Anterior cingulate cortex (tissue), 58 donors: ENCODE data around the gene GPAT3.
"Not testable (repeated sequence)": the region's sequence is repeated elsewhere in the genome, so short reads cannot be mapped to it uniquely, and the experiment has no call there.

Experiments used
- DNase-seq, 58 donors: peaks; one replicate each; lab custom pipeline; 2025; lab: John Stamatoyannopoulos, UW

Gene GPAT3

DNA sequence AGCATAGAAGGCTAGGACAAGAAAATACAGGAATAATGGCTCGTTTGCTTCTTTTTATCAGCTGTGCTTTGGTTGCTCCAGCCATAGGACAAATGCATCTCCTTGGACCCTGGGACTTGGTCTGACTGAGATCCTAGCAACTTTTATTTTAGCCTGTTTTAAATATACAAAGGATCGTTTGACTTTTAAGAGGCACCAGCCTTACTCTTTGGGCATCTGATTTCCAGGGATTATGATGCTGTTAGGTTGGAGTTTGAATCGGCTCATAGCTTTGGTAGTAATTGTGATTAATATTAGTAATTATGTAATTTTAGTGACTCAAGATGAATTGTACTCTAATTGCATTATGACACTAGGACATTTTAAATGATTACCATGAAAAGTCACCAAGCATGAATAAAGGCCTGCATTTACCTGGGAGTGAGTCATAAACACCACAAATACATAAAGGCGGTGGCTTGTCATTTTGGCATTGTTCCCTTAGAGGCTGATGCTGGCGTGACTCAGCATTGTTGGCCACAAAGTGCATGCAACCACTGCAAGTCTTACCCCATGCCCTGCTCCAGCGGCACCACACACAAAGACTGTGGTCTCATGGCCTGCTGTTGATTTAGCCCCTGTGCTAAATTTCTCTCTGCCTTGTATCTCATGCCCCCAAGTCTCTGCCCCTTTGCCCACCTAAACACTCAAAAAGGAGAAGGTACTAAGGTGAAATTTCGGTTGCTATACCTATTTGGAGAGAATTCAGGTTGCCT, 12.4 kb downstream of the GPAT3 start:
- peak in 2 of 58 donors; percentile 1 to 14 for DNase-seq

DNA sequence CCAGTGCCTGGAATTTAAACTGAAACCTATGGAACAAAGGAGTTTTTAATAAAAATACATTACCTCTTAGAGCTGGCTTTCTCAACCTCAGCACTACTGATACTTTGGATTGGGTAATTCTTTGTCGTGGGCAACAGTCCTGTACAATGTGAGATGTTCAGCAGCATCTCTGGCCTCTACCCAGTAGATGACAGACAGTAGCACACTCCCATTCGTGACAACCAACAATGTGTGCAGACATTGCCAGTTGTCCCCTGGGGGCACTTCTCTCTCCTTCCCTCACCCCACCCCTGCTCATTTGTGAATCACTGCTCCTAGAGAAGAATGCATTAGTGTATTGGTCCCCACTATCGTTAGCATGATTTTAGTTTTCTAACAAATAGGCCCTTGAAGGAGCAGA, 16.2 kb downstream of the GPAT3 start:
- no peak for DNase-seq

- no peak for DNase-seq
Observed at GRCh38 chr4:83552924-83553323, 17.0 kb downstream of the GPAT3 start.

GRCh38 chr4:83556006-83556707, 20.2 kb downstream of the GPAT3 start:
- no peak for DNase-seq

GRCh38 chr4:83556816-83557215, 20.9 kb downstream of the GPAT3 start:
- no peak for DNase-seq

DNA sequence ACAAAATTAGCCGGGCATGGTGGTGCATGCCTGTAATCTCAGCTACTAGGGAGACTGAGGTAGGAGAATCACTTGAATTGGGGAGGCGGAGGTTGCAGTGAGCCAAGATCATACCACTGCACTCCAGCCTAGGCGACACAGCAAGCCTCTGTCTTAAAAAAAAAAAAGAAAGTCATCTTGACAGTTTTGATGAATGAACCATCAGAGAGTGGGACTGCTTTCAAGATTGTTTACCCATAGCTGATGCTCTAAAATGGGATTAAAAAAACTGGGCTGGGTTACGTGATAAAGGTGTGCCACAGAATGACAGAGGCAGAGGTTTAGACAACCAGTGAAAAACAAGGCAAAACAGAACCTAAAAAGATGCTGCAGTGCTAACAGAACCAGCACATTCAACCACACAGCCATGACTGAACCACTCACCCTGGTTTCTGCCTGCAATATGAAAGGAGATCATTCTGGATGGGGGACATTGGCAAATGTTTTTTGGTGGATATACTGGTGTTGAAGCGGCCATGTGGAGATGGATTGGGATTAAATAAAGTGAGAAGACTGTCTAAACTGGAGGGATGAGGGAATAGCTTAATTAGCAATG, 22.2 kb downstream of the GPAT3 start:
- no peak for DNase-seq

- no peak for DNase-seq
Observed at GRCh38 chr4:83558680-83559079, 22.8 kb downstream of the GPAT3 start.

DNA sequence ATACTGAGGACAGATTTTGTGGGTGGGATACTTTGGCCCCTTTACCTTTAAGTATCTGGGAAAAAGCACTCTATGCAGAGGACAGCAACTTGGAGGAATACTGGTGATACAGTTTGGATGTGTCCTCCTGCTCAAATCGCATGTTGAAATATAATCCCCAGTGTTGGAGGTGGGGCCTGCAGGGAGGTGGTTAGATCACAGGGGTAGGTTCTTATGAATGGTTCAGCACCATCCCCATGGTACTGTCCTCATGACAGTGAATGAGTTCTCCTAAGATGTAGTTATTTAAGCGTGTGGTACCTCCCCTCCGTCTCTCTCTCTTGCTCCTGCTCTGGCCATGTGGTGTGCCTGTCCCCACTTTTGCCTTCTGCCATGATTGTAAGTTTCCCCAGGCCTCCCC, 24.6 kb downstream of the GPAT3 start:
- no peak for DNase-seq

- DNase-seq: peak in 1 of 58 donors; percentile 7
Observed at GRCh38 chr4:83561381-83561780, 25.5 kb downstream of the GPAT3 start.

GRCh38 chr4:83563998-83564397, 28.1 kb downstream of the GPAT3 start:
- no peak for DNase-seq

DNA sequence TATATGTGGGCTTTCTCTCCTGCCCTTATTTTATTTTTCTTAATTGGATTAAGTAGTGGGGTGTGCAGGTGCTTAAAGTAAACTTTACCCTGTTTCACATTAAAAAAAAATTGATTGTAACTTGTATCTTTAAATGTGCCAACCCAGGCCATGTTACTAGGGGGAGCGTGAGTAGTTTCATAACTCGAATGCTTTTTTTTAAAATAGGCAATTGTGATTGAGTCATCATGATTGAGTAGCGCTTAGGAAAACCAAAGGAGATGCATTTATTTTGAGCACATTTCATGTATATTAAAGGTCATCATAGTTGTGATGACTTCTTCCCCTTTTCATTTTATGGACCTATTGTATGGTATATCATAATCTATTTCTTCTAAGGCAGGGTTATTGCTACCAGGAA, 32.2 kb downstream of the GPAT3 start:
- no peak for DNase-seq

DNA sequence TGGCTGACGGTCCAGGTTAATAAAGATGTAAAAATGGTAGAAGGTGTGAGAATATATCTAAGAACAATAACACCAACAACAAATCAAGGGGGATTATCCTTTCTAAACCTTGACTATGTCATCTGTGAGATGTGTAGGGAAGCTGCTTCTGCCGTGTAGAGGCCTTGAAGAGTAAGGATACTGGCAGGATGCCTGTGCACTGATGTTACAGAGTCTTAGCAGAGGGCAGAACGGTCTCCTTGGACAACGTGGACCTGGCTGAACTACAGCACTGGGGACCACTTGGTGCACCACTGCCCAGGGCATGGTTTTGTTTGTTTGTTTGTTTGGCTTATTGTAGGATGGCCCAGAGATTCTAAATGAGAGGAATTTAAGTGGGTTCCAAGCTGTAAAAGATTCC, 33.5 kb downstream of the GPAT3 start:
- no peak for DNase-seq

- DNase-seq: peak in 2 of 58 donors; percentile 2 to 6
Observed at GRCh38 chr4:83569987-83570386, 34.1 kb downstream of the GPAT3 start.

- DNase-seq: no peak
Observed at GRCh38 chr4:83572848-83573247, 36.9 kb downstream of the GPAT3 start.

DNA sequence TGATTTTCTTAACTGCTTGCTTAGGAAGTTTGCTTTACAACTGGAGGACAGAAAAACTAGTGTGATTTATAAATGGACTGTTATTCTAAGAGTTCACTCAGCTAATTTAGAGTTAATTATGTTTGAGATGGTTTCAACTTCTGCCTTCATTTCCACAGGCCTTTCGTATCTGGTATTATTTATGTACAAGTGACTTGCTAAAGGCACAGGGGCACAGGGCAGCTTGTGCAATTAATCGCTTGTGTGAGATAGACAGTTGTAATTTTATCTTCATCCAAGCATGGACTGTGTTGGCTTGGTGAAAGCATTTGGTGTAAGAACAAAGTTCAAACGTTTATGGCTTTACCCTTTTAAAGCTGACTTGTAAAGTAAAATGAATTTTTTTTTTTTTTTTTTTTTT, 38.3 kb downstream of the GPAT3 start:
- DNase-seq: no peak

GRCh38 chr4:83576237-83576636, 40.3 kb downstream of the GPAT3 start:
- not testable (repeated sequence) for DNase-seq

- no peak for DNase-seq
Observed at GRCh38 chr4:83581411-83582288, 45.7 kb downstream of the GPAT3 start.

- DNase-seq: peak in 20 of 58 donors; percentile 0 to 40 (median 12)
Observed at GRCh38 chr4:83582289-83582785, 46.4 kb downstream of the GPAT3 start.

- DNase-seq: no peak
Observed at GRCh38 chr4:83585982-83586508, 50.1 kb downstream of the GPAT3 start.

GRCh38 chr4:83589279-83589678, 53.4 kb downstream of the GPAT3 start:
- no peak for DNase-seq
